ENCODE measurements around the gene CYB561D2.
"Not testable (repeated sequence)": the region's sequence is repeated elsewhere in the genome, so short reads cannot be mapped to it uniquely, and the experiment has no call there.

Gene CYB561D2, protein sequence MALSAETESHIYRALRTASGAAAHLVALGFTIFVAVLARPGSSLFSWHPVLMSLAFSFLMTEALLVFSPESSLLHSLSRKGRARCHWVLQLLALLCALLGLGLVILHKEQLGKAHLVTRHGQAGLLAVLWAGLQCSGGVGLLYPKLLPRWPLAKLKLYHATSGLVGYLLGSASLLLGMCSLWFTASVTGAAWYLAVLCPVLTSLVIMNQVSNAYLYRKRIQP

DNA sequence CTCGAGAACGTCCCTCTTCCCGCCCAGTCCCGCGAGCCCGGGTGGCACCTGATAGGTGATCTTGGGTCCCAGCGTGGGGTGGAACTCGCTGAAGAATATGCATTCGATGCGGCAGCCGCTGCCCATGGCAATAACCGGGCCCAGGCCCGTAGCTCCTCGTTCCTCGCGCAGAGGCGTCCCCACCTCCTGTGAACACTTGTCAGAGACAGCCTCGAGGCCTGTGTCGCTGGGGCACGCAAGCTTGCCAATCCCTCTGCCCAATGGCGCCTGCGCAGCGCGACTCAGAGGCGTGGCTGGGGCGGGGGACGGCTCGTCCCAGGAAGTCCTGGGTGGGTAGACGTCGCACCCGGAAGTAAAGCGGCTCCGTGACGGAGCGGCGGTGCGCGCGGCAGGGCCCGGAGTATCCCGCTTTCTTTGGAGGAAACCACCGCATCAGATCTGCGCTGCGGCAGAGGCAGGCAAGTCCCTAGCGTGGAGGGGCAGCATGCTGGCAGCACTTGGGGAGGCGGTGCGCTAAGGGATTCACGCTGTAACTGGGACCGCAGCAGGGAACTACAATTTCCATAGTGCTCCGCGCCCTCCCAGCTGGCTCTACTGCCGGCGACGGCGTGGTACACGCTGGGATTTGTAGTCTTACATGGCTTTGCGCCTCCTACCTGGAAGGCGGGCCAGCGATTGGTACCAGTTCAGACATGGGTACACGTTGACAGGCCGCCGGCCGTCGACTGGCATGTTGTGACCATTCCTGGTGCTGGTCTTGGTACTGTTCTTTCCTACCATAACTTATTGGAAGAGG lies at the start of gene CYB561D2, which contains the start of gene NPRL2:
CYB561D2 (plus strand) TSS at position 336 of the 796 bp plus-strand sequence. CDS start 572 bp downstream, outside the sequence.
NPRL2 (minus strand) TSS at position 249 of the 796 bp plus-strand sequence; CDS start at position 126, 123 bp downstream.
- DNase-seq (ENCODE audit: low read depth), result peak; percentile 90

- no peak for DNase-seq (ENCODE audit: low read depth)
Observed at GRCh38 chr3:50302095-50303012, 48.3 kb upstream of the CYB561D2 start.

GRCh38 chr3:50303013-50303815 lies 47.4 kb upstream of the CYB561D2 start, which contains the start of gene HYAL1:
HYAL1 (minus strand) TSS chr3:50303574; CDS start chr3:50302956, 618 bp downstream.
- no peak for DNase-seq (ENCODE audit: low read depth)

DNA sequence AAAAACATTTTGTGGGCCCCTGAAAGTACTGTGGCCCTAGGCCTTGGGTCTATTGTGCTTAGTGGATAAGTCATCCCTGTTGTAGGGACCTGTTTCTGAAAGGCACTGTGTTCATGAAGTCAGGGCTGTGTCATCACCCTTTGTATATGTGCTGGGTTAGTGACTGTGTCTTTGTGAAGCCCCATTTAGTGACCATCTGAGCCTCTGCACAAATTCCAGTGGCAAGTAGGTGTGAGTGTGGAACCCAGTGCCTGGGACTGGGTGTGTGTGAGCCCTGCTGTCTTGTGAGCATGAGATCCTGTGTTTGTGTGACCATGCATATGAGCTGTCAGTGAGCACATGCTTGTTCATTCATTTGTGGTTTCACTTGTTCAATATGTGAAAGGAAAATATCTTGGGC lies 46.1 kb upstream of the CYB561D2 start:
- no peak for DNase-seq (ENCODE audit: low read depth)

GRCh38 chr3:50312041-50312440 lies 38.6 kb upstream of the CYB561D2 start:
- not testable (repeated sequence) for DNase-seq (ENCODE audit: low read depth)

DNA sequence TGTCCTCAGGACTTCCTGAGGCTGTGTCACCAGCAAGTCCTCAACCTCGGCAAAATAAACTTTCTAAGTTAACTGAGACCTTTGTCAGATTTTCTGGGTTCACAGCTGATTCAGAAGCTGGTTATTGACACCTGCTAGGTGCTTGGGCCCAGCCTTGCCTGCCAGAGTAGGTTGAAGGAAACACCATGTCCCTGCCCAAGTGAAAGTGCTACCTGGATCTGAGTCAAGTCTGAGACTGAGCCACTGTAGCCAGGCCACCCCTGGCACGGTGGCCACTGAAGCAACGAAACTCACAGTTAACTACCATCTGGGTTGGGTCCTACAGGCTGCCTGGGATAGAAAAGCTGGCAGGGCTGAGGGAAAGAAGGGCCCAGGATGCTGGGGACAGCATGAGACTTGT lies 36.3 kb upstream of the CYB561D2 start:
- DNase-seq (ENCODE audit: low read depth), result no peak

- DNase-seq (ENCODE audit: low read depth), result no peak
Observed at GRCh38 chr3:50314816-50315215, 35.8 kb upstream of the CYB561D2 start.

DNA sequence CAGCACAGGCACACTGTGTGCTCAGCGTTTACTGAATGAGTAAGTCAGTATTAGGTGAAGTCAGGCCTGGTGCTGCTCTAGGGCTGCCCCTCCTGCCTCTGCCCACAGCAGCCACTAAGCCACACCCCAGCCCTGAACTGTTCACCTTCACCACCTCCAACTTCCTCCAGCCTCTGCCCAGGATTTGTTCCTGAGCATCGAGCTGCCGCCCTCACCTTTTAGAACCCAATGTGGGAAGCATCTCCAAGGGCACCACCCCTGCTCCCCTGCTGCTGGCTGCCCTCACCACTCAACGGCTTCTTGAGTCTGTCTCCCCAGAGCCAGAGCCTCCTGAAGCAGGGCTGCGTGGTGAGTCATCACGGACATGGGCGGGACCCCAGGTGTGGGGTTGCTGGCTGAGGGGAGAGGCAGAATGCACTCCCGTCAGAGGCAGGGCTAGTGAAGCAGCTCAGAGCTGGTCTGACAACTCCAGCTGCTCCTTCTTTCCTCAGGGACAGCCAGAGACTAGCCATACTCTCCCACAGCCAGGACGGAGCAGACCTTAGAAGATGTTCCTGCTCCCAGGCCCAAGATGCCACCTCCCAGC lies 33.9 kb upstream of the CYB561D2 start:
- DNase-seq (ENCODE audit: low read depth), result no peak

DNA sequence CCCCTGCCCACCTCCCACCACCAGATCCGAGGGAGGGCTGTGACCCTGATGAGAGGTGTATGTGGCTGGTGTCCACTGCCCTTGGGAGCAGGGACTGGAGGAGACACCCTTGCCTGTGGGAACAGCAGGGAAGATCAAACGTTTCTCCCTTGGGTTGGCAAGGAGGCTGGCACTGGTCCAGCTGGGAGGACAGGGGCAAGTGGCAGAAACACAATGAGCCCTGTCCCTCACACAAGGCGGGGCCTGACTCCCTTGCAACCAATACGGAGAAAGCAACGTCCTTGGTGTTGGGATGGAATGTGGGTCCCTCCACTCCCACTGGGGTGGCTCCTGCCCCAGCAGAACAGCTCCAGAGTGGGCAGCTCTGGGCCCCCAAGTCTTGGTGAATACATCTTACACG lies 33.4 kb upstream of the CYB561D2 start:
- no peak for DNase-seq (ENCODE audit: low read depth)

DNA sequence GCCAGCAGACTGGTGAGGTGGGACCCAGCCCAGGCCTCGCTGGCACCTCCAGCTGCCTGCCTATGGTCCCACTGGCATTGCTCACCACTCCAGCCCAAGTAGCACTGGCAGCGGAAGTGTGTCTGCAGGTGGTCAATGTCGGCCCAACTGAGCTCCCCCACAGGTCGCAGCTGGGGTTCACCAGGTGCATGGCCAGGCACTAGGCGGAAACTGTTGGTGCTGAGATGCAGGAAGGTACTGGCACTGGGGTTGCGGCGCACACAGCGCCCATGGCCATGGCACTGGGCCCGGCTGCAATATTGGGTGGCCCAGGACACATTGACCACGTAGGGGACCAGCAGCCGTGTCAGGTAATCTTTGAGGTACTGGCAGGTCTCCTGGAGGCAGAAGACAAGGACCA lies 32.5 kb upstream of the CYB561D2 start:
- no peak for DNase-seq (ENCODE audit: low read depth)

DNA sequence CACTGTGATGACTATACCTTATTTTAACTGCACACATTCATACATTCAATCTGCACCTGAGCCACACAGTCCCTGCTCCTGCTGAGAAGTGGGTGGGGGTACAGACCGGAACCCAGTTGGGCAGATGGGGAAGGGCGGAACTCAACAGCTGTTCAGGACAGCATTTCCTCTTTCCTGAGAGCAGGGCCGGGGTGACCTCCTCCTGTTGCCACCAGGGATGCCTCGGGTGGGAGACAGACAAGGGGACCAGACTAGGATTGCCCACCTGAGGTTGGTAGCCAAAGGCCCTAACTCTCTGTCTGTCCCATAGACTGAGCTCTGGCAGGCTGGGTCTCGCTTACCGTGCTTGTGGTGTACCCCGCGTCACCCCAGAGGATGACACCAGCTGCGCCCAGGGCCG lies 32.0 kb upstream of the CYB561D2 start:
- DNase-seq (ENCODE audit: low read depth), result no peak

DNA sequence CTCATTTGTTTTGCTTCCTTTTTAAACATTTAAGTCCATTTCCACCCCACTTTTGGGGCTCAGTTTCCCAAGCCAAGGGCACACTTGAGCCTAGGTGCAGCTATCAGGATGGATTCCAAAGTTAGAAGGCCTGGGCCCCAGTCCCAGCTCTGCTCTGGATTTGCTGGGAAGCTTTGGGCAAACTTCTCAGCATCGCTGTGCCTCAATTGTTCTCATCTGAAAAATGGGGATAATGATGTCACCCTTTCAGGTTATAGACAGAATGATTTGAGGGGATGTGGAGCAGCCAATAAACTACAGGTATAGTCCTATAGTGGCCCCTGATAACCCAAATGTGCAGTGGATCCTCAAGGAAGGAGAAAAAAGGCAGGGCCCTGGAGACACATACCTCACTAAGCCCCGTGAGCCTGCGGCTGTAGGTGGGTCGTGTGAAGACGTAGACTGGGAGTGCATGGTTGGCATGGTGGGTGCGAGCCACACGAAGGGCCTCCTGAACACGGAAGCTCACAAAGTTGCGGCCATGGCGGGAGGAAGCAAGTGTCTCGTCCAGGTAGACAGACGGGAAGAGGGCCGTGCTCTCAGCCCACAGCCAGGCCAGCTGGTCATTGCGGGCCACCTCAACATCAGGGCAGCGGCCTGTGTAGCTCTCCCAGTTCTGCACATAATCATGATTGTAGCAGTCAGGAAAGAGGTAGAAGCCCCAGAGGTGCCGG lies 31.3 kb upstream of the CYB561D2 start:
- DNase-seq (ENCODE audit: low read depth), result no peak

- DNase-seq (ENCODE audit: low read depth), result no peak
Observed at GRCh38 chr3:50319894-50320625, 30.6 kb upstream of the CYB561D2 start.

GRCh38 chr3:50320853-50321335 lies 29.8 kb upstream of the CYB561D2 start:
- no peak for DNase-seq (ENCODE audit: low read depth)

GRCh38 chr3:50321336-50322114 lies 29.1 kb upstream of the CYB561D2 start:
- DNase-seq (ENCODE audit: low read depth), result peak; percentile 89

GRCh38 chr3:50322115-50322385 lies 28.6 kb upstream of the CYB561D2 start:
- no peak for DNase-seq (ENCODE audit: low read depth)

DNA sequence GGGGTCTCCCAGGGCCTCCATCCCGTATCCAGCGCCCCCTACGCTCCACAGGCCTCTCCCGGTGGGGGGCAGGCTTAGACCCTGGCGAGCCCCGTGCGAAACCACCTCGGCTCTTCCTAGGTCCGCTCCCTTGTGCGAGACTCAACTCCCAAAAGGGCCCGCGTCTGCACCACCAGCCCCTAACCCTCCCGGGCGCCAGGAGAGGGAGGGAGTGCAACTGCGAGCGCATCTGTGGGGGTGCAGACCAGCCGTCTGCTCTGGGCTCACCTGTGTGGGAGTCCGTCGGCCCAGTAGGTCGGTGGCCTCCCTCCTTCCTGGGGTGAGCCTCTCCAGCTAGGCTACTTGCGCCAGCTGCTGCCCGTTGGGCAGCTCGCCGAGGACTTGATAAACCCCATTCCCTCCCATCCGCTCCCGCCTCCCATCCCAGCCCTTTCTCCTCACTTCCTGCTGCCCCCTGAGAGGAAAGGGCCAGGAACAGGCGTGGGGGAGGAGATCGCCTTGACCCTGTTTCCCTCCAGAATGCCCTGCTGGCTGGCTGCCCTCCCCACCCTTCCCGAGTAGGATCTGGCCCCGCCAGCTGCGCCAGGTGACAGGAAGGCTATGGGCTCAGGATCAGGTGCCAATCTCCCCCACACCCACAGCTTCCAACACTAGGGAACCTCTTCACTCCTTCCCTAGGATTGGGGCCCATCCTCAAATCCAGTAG lies 28.1 kb upstream of the CYB561D2 start, which contains the start of gene HYAL2:
HYAL2 (minus strand) TSS at position 360 of the 706 bp plus-strand sequence. CDS start 2,256 bp downstream, outside the sequence.
- no peak for DNase-seq (ENCODE audit: low read depth)

- DNase-seq (ENCODE audit: low read depth), result no peak
Observed at GRCh38 chr3:50323092-50323600, 27.5 kb upstream of the CYB561D2 start.
